ENCODE data around the gene CASP7.
"Not testable (repeated sequence)": the region's sequence is repeated elsewhere in the genome, so short reads cannot be mapped to it uniquely, and the experiment has no call there.

The CASP7 gene

DNA sequence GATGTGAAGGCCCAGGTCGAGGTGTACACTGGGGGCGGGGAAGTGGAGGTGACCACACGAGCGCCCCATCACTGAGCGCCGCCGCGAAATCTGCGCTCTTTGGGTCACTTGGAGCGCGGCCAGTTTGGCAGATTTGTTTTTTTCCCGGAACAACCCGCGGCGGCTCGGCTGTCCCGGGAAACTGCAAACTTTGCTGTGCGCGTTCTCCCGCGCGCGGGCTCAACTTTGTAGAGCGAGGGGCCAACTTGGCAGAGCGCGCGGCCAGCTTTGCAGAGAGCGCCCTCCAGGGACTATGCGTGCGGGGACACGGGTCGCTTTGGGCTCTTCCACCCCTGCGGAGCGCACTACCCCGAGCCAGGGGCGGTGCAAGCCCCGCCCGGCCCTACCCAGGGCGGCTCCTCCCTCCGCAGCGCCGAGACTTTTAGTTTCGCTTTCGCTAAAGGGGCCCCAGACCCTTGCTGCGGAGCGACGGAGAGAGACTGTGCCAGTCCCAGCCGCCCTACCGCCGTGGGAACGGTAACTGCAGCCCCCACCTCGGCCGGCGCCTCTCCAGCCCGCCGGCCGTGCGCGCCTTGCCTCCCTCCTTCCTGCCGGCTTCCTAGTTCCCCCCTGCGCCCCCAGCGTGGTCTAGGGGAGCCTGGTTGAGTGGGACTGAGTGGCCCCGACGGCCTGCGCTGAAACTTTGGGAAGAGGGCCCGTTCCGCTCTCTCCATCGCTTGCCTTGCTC lies at the start of gene CASP7:
Gene CASP7, plus strand, starts transcription at position 450 of the 727 bp plus-strand sequence. CDS start 17,582 bp downstream, outside the sequence.
- peak; percentile 60 for DNase-seq (ENCODE audit: low read depth)

DNA sequence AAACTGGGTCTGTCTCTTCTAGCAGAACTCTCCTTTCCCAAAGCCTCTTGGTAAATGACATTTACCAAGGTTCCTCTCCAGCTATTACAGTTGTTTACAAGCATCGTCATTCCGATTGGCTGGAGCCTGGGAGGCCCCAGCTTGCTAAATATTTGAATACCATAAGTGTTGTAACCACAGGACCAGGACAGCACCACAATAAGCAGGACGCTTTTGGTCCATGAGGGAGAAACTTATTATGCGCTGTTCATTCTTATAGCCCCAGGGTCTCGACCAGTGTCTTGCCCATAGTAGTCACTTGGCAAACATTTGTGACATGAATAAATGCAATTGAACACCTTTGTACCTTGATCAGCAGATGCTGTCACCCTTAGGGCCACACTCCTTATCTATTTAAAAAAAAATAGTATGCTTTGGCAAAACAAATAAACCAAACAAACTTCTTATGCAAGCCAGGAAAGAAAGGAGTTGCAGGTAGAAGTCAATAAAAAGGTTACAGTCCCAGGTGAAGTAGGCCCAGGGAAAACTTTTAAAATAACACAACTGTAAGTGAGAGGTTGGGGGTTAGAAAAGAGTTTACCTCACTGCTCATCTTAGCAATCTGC lies 48.7 kb upstream of the CASP7 start:
- DNase-seq (ENCODE audit: low read depth) = no peak

DNA sequence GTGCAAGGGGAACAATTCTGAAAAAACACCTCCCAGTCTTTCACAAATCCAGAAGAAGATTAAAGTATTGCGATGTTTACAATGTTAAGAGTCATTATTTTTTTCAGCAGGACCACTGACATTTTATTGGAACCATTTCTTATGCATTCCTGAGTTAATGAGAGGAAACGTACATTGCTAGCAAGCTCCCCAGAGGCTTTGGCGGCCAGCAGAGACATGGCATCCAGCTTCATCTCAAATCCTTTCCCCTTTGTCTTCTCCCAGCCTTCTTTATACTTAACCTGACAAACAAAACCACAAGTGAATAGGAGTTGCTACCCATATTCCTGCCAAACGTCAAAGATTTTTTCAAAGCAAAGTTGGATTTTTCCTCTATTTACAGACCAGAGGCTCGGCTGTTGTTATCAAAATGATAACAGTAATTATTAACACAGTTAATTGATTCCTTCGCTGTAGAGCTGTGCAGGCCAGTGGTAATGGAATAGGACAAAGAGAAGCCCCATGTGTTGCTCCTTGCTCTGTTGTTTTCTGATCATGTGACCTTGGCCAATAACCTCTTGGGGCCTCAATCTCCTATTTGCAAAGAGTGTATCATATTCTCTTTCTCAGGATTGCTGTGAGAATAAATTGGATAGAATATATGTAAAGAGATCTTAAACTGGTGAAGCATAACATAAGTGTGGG lies 47.9 kb upstream of the CASP7 start:
- DNase-seq (ENCODE audit: low read depth) = no peak

DNA sequence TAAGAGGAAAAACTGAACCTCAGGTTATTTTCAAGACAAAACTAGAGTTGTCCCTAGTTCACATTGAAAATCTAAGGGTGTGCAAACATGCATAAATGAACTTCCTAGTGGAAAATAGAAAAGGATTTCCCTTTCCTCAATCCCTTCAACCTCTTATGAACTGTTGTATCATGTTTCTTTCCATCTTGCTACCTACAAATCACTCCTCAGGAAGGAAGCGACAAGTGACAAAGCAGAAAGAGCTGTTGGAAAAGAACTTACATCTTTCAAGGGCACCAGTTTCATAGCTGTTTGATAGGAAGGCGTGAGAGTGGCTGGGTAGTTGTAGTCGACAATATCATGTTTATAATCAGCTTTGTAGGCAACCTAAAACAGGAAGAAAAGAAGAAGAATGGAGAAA lies 39.7 kb upstream of the CASP7 start:
- no peak for DNase-seq (ENCODE audit: low read depth)

DNA sequence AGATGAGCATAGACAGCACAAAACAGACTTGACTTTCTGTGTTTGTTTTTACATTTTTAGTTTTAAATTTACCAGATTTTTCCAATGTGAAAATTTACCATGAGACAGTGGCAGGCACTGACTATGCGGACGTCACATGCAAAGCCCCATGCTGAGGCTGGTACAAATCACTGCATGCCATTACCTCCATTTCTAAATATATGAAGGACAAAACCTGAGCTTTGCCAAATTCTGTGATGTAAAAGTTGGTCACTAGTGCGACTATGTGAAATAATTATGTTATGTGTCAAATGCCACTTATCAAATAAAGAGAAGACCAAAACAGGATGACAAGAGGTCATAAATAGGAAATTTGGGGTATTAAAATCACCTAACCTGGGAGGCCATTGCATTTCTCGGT lies 38.0 kb upstream of the CASP7 start:
- no peak for DNase-seq (ENCODE audit: low read depth)

DNA sequence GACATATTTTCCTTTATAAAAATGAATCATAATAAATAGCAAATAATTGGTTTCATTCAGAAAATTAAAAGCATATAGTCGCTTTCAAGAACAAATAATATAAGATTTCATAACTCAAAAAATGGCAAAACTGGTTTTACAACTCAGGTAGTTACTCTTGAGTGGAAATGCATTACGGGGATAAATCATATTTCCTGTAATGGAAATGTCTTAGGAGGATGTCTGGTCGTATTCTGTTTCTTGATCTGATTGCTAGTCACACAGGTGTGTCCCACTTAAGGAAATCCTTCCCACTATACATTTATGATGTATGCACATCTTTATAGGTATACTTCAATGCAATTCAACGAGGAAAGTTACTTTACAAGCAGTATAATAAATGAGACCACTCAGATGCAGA lies 36.5 kb upstream of the CASP7 start:
- no peak for DNase-seq (ENCODE audit: low read depth)

DNA sequence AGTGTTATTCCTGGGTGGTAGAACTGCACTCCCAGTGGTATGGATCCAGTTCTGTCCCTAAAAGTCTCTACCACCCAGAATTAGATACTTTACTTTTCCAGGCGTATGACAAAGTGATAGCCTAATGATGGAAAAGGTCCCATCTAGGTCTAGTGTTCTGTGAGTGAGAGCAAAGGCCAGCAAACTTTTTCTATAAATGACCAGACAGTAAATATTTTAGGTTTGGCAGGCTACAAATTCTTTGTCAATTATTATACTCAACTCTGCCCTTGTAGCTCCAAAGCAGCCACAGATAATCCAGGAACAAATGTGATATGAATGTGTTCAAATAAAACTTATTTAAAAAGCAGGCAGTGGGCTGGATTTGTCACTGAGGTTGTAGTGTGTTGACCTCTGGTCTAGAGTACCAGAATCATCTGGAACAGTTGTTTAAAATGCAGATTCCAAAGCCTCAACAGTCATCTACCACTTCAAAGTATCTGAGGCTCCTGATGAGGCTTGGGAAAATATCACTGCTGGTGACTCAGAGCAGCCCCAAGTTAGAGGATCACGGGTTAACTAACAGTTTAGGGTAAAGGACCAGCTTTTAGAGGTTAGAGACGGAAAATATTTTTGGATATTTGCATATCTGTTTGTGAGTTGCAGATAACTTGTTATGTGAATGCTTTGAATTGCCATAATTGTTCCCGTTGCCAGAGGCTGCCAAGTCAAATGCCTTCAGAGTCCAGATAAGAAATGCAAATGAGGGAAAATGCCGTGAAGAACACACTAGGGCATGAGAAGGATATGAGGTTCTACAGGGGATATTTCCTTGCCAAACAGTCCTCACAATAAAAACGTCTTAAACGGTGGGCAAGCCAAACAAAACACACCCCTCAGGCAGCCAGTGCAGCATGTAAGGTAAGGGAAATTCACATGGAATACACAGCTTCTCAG lies 35.3 kb upstream of the CASP7 start:
- DNase-seq (ENCODE audit: low read depth) = no peak

DNA sequence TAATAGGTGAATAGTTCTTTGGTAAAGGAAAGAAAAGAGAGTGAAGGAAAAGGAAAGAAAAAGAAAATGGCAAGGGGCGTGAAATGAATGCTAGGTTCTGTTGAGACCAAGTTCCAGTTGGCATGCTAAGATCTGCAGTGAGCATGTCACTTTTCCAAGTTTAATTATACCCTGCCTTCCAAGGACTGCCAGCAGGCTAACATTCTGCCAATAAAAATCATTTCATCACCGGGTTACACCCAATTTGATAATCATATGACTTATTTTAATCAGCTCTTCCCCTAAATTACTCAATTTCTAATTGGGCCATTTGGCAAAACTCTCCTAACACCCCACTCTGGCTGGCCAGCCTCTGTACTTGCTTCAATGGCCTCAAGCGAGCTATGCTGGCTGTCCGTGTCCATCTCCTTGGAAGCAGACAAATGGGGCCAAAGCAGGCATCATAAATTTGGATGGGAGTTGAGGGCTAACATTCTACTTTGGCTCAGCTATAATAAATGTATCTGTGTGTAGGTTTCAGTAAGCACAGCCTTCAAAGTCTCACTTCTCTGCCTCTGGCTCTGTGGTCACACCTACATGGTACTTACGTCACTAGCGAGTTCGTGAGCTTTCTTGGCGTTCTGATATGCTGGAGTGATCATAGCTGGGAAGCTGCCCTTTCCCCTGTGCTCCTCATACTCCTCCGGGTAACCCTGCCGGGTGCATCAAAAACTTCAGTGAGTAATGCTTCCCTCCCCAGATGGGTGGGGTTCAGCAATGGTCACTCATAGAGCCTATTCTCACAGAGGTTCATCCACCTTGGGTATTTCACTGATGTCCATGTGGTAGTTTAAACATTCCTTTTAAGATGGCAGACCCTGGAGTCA lies 33.1 kb upstream of the CASP7 start:
- DNase-seq (ENCODE audit: low read depth) = no peak

DNA sequence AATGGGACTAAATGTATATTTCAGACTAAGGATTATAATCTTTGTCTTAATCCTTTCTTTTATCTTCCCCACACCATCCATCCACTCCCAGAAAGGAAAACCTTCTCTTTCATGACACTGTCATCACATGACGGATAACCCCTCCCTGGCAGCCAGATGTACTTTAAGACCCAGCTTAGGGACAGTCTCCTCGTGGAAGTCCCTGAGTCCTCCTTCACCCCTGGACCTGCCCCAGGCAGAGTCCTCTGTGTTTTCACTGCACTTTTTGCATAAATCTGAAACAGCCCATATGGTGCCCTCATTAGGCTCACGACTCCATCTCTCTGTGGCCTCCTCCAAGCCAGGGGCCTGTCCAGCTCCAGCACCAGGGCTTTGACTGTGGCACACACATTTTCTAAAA lies 31.9 kb upstream of the CASP7 start:
- DNase-seq (ENCODE audit: low read depth) = no peak

DNA sequence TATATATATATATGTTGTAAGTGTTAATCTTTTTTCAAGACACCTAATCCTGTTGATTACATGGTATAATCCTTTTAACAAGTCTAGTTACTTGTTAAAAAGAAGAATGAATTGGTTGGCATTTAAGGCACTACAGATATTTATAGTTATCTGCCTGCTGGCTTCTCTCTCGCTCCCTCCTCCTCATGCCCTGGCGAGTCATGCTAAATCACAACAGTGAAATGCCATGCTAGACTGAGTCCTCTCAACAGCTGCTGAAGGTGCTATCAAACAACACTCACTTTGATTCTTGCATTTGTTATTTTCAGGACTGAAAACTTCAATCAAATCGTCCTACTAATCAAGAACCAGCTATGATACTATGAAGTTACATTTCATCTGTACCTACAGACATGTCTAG lies 31.2 kb upstream of the CASP7 start:
- DNase-seq (ENCODE audit: low read depth) = no peak

DNA sequence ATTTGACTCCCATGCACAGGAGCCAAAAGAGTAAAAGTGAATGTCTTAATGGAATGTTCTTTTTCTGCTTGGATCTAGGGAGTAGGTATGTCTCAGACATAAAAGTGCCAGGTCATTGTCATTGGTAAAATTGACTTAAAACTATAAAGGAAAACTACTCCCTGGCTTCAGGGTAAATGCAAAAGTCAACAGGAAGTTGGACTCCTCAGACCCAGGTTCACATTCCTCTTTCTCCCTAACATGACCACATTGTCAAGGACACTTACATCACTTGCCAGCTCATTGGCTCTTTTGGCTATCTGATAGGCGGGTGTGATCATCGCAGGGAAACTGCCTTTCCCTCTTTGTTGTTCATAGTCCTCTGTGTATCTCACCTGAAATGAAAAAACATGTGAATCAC lies 29.5 kb upstream of the CASP7 start:
- no peak for DNase-seq (ENCODE audit: low read depth)

DNA sequence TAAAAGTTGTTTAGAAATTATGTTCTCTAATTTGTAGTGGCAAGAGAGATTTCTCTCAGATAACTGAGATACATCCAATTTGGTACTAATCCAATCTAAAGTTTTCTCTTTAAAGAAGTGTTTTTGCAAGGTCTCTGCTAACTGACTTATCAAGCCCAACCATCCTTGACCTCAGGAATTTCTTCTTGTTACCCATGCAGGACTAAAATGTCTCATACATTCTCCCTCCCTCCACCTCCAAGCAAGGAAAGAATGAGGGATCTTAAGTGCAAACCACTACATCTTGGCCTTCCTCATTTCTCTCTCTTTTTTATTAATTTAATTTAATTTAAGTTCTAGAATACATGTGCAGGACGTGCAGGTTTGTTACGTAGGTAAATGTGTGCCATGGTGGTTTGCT lies 28.7 kb upstream of the CASP7 start:
- DNase-seq (ENCODE audit: low read depth) = no peak

DNA sequence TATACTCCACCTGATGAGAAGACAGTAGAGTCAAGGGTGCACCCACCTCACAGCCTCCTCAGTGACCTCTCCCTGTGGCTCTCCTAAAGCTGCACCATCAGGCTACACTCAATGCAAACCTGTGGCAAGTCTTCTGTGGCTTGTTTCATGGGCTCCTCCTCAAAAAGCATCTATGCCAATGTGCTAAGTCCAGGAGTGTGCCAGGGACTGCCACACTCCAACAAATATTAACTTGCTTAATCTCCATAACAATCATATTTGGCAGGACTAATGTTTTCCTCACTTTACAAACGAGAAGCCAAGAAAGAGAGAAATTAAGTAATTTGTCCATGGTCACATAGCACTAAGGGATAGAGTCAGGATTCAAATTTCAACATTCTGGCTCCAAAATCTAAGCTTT lies 27.8 kb upstream of the CASP7 start:
- DNase-seq (ENCODE audit: low read depth) = no peak

DNA sequence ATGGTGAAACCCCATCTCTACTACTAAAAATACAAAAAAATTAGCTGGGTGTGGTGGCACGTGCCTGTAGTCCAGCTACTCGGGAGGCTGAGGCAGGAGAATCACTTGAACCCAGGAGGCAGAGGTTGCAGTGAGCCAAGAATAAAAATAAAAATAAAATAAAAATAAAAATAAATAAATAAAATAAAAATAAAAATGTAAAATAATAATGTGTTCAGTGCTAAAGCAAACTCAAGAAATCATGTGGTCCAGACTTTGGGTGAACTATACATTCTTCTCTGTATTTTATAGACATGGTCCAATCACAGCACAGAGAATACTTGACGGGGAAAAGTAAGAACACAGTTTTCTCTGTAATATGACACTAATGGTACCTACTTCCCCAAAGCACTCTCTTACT lies 27.3 kb upstream of the CASP7 start:
- DNase-seq (ENCODE audit: low read depth) = not testable (repeated sequence)

DNA sequence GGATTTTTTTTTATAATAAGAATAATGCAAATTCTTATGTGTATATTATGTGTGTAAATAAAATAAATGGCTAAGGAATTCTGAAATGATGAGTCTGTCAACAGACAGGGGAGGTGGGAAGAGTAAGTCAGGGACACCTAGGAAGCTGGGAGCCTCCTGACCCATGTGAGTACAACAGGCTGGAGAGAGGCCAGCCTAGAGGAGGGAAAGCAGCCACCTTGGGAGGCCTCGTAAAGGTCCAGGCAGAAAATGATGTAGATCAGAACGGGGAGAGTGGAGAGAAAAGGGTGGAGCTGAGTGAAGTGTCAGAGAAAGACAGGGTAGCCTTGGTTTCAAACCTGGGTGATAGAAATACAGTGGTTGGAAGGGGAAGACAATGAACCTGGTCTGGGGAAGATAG lies 22.8 kb upstream of the CASP7 start:
- no peak for DNase-seq (ENCODE audit: low read depth)

DNA sequence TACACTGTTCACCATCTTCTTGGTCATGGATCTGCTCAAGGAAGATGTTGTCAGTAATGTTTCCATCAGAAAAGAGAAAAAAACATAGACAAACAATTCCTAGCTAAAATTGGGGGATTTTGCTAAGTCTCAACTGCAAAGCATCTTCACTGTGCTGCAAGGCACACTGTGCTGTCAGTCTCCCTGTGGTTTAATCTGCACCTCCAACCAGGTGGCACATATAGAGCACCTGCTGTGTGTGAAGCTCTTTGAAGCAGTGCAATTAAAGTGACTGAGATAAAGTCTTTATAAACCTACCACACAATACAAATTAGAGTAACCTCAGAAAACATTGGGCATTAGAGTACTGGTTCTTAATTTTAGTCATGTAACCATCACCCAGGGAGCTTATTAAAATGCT lies 22.2 kb upstream of the CASP7 start:
- DNase-seq (ENCODE audit: low read depth) = no peak

DNA sequence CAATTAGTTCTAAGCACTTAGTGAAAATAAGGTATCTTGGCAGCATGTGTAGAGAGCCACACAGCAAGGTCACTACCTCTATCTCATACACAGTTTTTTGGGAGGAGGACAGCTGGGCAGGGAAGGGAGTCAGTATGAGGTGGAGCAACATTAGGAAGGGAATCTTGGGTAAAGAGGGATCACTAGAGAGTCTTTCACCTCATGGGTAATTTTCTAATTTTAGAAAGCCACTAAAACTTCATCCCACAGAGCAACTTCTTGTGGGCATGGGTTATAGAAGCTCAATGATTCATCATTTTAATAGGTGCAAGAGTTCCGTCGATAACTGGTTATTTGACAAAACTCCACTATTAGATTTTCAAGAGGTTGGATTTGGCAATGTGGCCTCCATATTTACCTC lies 18.4 kb upstream of the CASP7 start:
- DNase-seq (ENCODE audit: low read depth) = no peak

DNA sequence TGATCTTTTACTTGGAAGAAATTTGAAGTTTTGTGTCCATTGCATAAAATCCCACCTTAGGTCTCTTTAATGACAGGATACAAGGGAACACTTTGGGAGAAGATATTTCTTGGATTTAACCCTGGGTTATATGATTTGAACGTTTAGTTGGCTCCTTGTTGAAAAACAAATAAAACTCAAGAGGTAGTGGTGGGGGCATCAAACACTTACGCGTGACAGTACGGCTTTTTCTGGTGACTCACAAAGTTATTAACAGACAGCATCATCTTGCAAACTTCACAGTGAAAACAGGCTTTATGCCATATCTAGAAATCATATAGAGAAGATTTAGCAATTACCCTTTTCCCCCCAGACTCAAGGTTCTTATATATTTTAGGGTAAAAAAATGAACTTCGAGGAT lies 16.6 kb upstream of the CASP7 start:
- DNase-seq (ENCODE audit: low read depth) = no peak

DNA sequence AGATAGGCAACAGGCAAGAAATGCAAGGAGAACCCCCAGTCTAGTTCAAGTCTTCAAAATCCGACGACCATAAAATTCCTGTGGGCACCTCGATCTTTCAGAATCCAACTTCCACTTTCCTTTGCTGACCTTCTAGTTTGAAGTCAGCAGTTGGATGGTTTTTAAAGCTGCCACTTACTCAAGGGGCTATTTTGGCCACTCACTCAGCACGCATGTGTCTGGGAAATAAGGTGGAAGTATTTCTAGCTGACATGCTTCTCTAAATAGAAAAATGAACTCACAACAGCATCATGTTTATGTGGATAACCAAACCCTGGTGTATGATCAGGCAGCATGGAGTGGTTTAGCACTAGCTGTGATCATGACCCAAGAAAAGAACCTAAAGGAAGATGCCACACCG lies 15.8 kb upstream of the CASP7 start, which contains the start of gene NRAP:
Gene NRAP, minus strand, starts transcription at position 134 of the 400 bp plus-strand sequence. CDS start 159 bp downstream, outside the sequence.
- DNase-seq (ENCODE audit: low read depth) = no peak

DNA sequence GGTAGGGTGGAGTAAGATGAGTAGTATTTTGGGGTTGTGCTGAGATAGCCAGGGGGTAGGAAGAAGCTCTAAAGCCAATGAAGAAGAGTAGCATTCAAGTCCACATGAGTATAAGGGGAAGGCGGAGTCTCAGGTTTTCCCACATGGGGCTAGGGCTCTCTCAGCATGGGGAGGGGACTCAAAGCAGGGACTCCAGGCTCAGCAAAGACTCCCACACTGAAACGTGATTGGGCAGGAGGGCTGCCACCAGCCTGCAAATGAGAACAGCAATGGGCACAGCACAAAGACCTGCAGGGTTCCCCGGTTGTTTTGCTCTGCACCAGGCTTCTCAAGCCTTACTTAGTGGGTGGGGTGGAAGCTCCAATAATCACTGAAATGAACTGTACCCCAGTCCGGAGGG lies 14.4 kb upstream of the CASP7 start:
- no peak for DNase-seq (ENCODE audit: low read depth)

DNA sequence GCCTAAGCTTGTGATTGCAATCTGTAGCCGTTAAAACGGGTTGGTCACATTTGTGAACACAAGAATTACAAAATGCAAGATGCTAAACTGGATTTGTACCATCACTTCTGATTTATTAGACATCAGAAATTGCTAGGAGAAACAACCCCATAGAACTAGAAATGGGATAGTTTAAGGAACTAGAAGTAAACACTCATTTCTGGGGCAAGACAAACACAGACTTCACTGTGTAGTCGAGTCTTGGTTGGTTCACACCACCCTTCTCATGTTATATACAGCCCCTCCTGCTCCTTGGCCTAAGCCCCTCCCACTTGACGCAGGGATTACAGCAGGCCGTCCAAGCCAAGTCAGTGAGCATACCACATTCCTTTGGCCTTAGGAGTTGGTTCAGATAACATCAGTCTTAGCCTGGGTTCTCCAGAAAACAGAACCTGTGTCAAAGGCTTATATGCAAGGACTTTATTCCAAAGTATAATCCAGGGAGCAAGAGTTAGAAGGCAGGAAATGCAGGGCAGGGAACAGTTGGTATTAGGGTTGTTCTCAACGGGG lies 13.8 kb upstream of the CASP7 start:
- DNase-seq (ENCODE audit: low read depth) = no peak
